GM18499 (cell line): ENCODE measurements around the gene PCCB.

Source experiments
- ATAC-seq: cut with Tn5 transposase; IDR thresholded peaks from one replicate; pipeline ENCODE4 v1.9.1; 2021; ENCODE audit warnings: moderate number of reproducible peaks; ENCODE audit not compliant: insufficient read depth, unreplicated experiment

PCCB gene

DNA sequence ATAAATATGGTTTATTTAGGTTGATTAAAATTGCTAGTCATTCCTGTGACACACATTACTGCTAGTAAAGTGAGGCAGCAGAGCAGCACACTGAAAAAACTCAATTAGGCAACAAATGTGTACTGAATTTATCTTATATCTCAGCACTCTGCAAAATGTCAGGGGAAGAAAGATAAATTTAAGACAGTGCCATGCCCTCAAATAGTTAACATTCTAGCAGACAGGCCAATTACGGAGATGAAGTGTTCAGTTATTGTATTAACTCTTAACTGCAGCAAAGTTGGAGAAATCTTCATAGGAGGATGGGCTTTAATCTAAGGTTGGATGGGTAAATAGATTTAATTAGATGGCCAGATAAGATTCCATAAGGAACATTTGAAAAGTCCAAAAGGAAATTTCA, 127.9 kb downstream of the PCCB start:
- ATAC-seq = no peak
